K562 (cell line): Measurements from ENCODE around the gene SERPINB7. TPM values are rescaled to one million over a fixed set of nuclear protein-coding genes. Genes with fewer than 3 reads are reported as not detected.

Experiments
- ATAC-seq: fragments of 200-7000 bp; cut with Tn5 transposase; 3 replicates; pipeline ENCODE4 v1.9.1; 2020; ENCODE audit warnings: moderate library complexity
- Bru-seq: library from RNA; stranded (reverse); fragments of 400-500 nt; gene quantifications from one replicate; lab custom pipeline; 2021; lab: Mats Ljungman, UMichigan
- BruChase-seq, 2 experiments: library from RNA; stranded (reverse); fragments of 400-500 nt; gene quantifications; one replicate each; lab custom pipeline; 2021; lab: Mats Ljungman, UMichigan
- BruUV-seq: library from RNA; stranded (reverse); fragments of 400-500 nt; replicated peaks from 2 replicates; lab custom pipeline; 2021; lab: Mats Ljungman, UMichigan
- CTCF ChIA-PET: fragments of 300-600 bp; formaldehyde crosslinking; extraction: SDS; loops from one replicate; lab custom pipeline; 2021; ENCODE audit warnings: low intra/inter-chr PET ratio; lab: Yijun Ruan, JAX
- POLR2A ChIA-PET: fragments of 300-600, 350-650 bp; sonication (Branson Sonifier 250); formaldehyde crosslinking; extraction: SDS; loops from one replicate; lab custom pipeline; 2021; ENCODE audit warnings: antibody characterized with exemption, inconsistent platforms; lab: Yijun Ruan, JAX
- DNase-seq, 4 experiments: peaks; one replicate each; pipeline versions ENCODE4 v3.0.0 to v3.0.0-alpha.2; 2011 to 2018; ENCODE audit warnings: low spot score in 3 of 4, mixed read lengths in 3 of 4; ENCODE audit errors: extremely low read depth in 1 of 4
- FAIRE-seq: peaks from 2 replicates; lab custom pipeline; 2011; peaks lifted over from hg19 to GRCh38; lab: Jason Lieb, UNC
- H2AFZ ChIP-seq: 2 replicates; pipeline ENCODE4 v1.6.0; 2011; ENCODE audit warnings: low read depth, low read length, control low read depth, inconsistent platforms
- H3K27ac ChIP-seq: fragments of 200-600 bp; 3 replicates; pipeline ENCODE4 v1.8.0; 2011; ENCODE audit warnings: low read depth, mild to moderate bottlenecking, control low read depth, inconsistent platforms, low read length, moderate library complexity, mixed read lengths; ENCODE audit errors: extremely low read depth
- H3K27me3 ChIP-seq, 2 experiments: fragments of 300-600 bp in 1 of 2; 2 replicates in 1 of 2; 3 replicates in 1 of 2; pipeline versions ENCODE4 v1.6.0 to v1.8.0; 2011; ENCODE audit warnings: inconsistent platforms in 2 of 2, low read length in 2 of 2, mild to moderate bottlenecking in 1 of 2, mixed read lengths in 1 of 2, moderate library complexity in 1 of 2; ENCODE audit not compliant: control insufficient read depth in 2 of 2, insufficient read depth in 2 of 2
- H3K36me3 ChIP-seq: fragments of 300-600 bp; 3 replicates; pipeline ENCODE4 v1.8.0; 2011; ENCODE audit warnings: mild to moderate bottlenecking, low read length, inconsistent platforms; ENCODE audit not compliant: control insufficient read depth, insufficient read depth
- H3K4me1 ChIP-seq, 2 experiments: fragments of 200-600 bp in 1 of 2; replicated peaks in 1 of 2; 2 replicates in 1 of 2; 3 replicates in 1 of 2; pipeline versions ENCODE4 v1.5.1 to v1.8.0; 2011; ENCODE audit warnings: inconsistent platforms in 2 of 2, low read length in 2 of 2, mild to moderate bottlenecking in 1 of 2, mixed read lengths in 1 of 2, moderate library complexity in 1 of 2; ENCODE audit not compliant: control insufficient read depth in 2 of 2, insufficient read depth in 2 of 2
- H3K4me2 ChIP-seq: 2 replicates; pipeline ENCODE4 v1.6.1; 2011; ENCODE audit warnings: low read length, control low read depth, inconsistent platforms, mixed read lengths; ENCODE audit not compliant: insufficient read depth
- H3K4me3 ChIP-seq: fragments of 200-600 bp; sonication (generic), shearing (Covaris generic); 2 replicates; pipeline ENCODE4 v1.5.1; 2016; ENCODE audit warnings: control low read depth, inconsistent platforms
- H3K79me2 ChIP-seq: fragments of 200-600 bp; 3 replicates; pipeline ENCODE4 v1.8.0; 2011; ENCODE audit warnings: low read length, inconsistent platforms; ENCODE audit not compliant: control insufficient read depth, insufficient read depth
- H3K9ac ChIP-seq, 2 experiments: 2 replicates each; pipeline versions ENCODE4 v1.6.0 to v1.6.1; 2011; ENCODE audit warnings: low read depth in 2 of 2, low read length in 2 of 2, control low read depth in 1 of 2, inconsistent platforms in 1 of 2, mild to moderate bottlenecking in 1 of 2, mixed read lengths in 1 of 2; ENCODE audit not compliant: insufficient read depth in 1 of 2
- H3K9me1 ChIP-seq: one replicate; pipeline ENCODE4 v1.6.0; 2011; ENCODE audit warnings: inconsistent platforms, mild to moderate bottlenecking, low read length, moderate library complexity; ENCODE audit not compliant: control insufficient read depth, insufficient read depth
- H3K9me3 ChIP-seq: replicated peaks from 2 replicates; pipeline ENCODE4 v1.5.1; 2011; ENCODE audit warnings: low read depth, low read length, inconsistent platforms; ENCODE audit not compliant: control insufficient read depth, insufficient read depth
- H4K20me1 ChIP-seq: replicated peaks from 2 replicates; pipeline ENCODE4 v1.6.1; 2011; ENCODE audit warnings: low read length, inconsistent platforms, mixed read lengths; ENCODE audit not compliant: control insufficient read depth, insufficient read depth
- NR2C2 ChIP-seq, 2 experiments: fragments of 200-800 bp in 1 of 2; sonication (Bioruptor generic) in 1 of 2; sonication (generic) in 1 of 2; formaldehyde crosslinking in 1 of 2; IDR thresholded peaks; 2 replicates each; pipeline versions ENCODE4 v1.6.1 to v1.8.0; 2016 to 2022; ENCODE audit warnings: mild to moderate bottlenecking in 1 of 2, missing compliant biosample characterization in 1 of 2, missing genetic modification characterization in 1 of 2, missing genetic modification reagents in 1 of 2
- SRSF1 ChIP-seq: fragments of 200-400 bp; formaldehyde crosslinking; IDR thresholded peaks from 2 replicates; pipeline ENCODE4 v1.6.1; 2017; ENCODE audit warnings: mild to moderate bottlenecking, low read depth, low read length, moderate library complexity
- TAF15 ChIP-seq: fragments of 200-400 bp; formaldehyde crosslinking; IDR thresholded peaks from 2 replicates; pipeline ENCODE4 v1.6.1; 2017; ENCODE audit warnings: mild to moderate bottlenecking, low read depth, low read length, moderate library complexity
- TSC22D4 ChIP-seq: fragments of 450-650 bp; IDR thresholded peaks from 2 replicates; pipeline ENCODE4 v1.6.1; 2016; ENCODE audit warnings: missing genetic modification characterization, missing biosample characterization, control low read depth
- WGBS: fragments of 100-300 bp; shearing (Covaris generic); methylation state at CpG from one replicate; pipeline ENCODE4 v1.1.6; 2016; ENCODE audit warnings: low coverage, mixed read lengths; ENCODE audit not compliant: insufficient coverage; ENCODE audit errors: missing lambda C conversion rate; 5-methylcytosine and 5-hydroxymethylcytosine counted together
- in situ Hi-C: fragments of 300-500 bp; cut with MboI; formaldehyde crosslinking; loops from 4 replicates; pipeline ENCODE4 v1.15.0; 2018; ENCODE audit warnings: inconsistent platforms, mixed read lengths
- intact Hi-C: fragments of 100-400 bp; cut with micrococcal nuclease; formaldehyde crosslinking; loops from 2 replicates; pipeline ENCODE4 v1.14.2; 2022
- long read RNA-seq, 3 experiments: library from polyadenylated mRNA in 2 of 3; library from RNA in 1 of 3; unstranded in 2 of 3; stranded (forward) in 1 of 3; transcript quantifications; one replicate each; pipeline ENCODE4 v2.0.0, GENCODE V29; 2019 to 2022
- polyA minus RNA-seq, 3 experiments: library from RNA; depleted of rRNA, polyadenylated mRNA; stranded (reverse); fragments of >200 nt; gene quantifications; 2 replicates each; pipeline ENCODE4 v1.2.3, GENCODE V29; 2011
- polyA plus RNA-seq, 8 experiments: library from polyadenylated mRNA; depleted of rRNA in 4 of 8; stranded (reverse) in 5 of 8; unstranded in 3 of 8; fragments of >200 nt; fragmentation: Nextera tagmentation in 2 of 8; fragmentation: Illumina TruSeq in 1 of 8; extraction: Ambion mirVana in 2 of 8; extraction: Trizol in 1 of 8; gene quantifications; 2 replicates each; pipeline versions ENCODE4 v1.2.1 to v1.2.3, GENCODE V29; 2011 to 2014; ENCODE audit warnings: inconsistent platforms in 1 of 8, missing spikeins in 1 of 8
- total RNA-seq, 7 experiments: library from RNA; depleted of rRNA in 6 of 7; stranded (reverse); fragments of >200 nt in 6 of 7; fragmentation: Illumina TruSeq in 2 of 7; extraction: Trizol in 2 of 7; gene quantifications; 2 replicates each; pipeline versions ENCODE4 v1.2.1 to v1.2.3, GENCODE V29; 2011 to 2021; ENCODE audit warnings: low replicate concordance in 1 of 7
- TF ChIP-seq, protein P1 (sequence below): fragments of 450-650 bp; formaldehyde crosslinking; IDR thresholded peaks from 2 replicates; pipeline ENCODE4 v1.4.0; 2020; ENCODE audit warnings: mild to moderate bottlenecking, moderate library complexity

The SERPINB7 gene, protein sequence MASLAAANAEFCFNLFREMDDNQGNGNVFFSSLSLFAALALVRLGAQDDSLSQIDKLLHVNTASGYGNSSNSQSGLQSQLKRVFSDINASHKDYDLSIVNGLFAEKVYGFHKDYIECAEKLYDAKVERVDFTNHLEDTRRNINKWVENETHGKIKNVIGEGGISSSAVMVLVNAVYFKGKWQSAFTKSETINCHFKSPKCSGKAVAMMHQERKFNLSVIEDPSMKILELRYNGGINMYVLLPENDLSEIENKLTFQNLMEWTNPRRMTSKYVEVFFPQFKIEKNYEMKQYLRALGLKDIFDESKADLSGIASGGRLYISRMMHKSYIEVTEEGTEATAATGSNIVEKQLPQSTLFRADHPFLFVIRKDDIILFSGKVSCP
- not detected in 2 replicates for total RNA-seq (2011; cell fraction: chromatin; rRNA removed; ENCODE audit: low replicate concordance)
- total RNA-seq (2011; cell fraction: nucleolus; rRNA removed), result not detected in 2 replicates
- total RNA-seq (2011; cell fraction: nucleoplasm; rRNA removed), result not detected in 2 replicates
- total RNA-seq (2014; rRNA removed), result not detected in 2 replicates
- not detected in 2 replicates for total RNA-seq (2014; rRNA removed; fragmentation: Illumina TruSeq; extraction: Trizol)
- total RNA-seq (2015; rRNA removed; fragmentation: Illumina TruSeq; extraction: Trizol), result not detected in 2 replicates
- not detected in 2 replicates for total RNA-seq (2021)
- not detected in 2 replicates for polyA plus RNA-seq (2011; rRNA removed)
- polyA plus RNA-seq (2011; cell fraction: cytosol; rRNA removed), result not detected in 2 replicates
- not detected in 2 replicates for polyA plus RNA-seq (2011; cell fraction: nucleus; rRNA removed)
- polyA plus RNA-seq (2012), result not detected in 2 replicates
- not detected in 2 replicates for polyA plus RNA-seq (2014; fragmentation: Illumina TruSeq; extraction: Trizol)
- polyA plus RNA-seq (2014; fragmentation: Nextera tagmentation; extraction: Ambion mirVana), result not detected
- not detected in 2 replicates for polyA plus RNA-seq (2014; rRNA removed)
- polyA minus RNA-seq (2011; rRNA and poly(A)+ RNA removed), result not detected in 2 replicates
- not detected in 2 replicates for polyA minus RNA-seq (2011; cell fraction: cytosol; rRNA and poly(A)+ RNA removed)
- polyA minus RNA-seq (2011; cell fraction: nucleus; rRNA and poly(A)+ RNA removed), result not detected in 2 replicates
- Bru-seq, nascent RNA, result not detected
- percentile 4 among the genes with signal in this experiment for BruChase-seq, experiment 1, labeled RNA remaining after a 2-hour chase
- BruChase-seq, experiment 2, labeled RNA remaining after a 6-hour chase, result percentile 2 among the genes with signal in this experiment
- long read RNA-seq, experiment 1, result 0 reads
- long read RNA-seq, experiment 2, result 0 reads
- long read RNA-seq, experiment 3, result 0 reads

DNA sequence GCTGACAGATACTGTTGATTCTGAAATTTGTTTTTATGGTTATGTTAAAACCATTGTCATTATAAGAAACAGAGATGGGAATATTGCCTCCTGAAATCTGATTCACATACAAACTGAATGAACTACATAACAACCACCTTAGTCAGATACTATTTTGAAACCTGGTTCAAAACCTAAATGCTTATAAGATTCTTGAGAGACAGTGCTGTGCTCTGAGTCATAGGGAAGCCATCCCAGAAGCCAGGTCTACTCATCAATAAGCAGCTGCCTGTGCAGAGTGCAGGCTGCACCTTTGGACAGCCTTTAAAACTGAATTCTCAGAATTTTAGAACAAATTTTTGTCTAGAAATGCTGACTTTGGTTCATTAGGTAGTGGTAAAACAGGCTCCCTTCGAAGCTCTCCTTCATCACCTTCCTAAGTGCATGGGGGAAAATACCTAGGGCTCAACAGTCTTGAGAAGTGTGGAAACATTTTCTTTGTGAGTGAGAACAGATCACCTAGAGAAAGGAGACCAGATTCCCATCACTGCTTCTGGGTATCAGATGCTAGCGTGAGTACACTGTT lies at the start of gene SERPINB7:
TSS of gene SERPINB7 (plus strand) at position 253 of the 565 bp plus-strand sequence. CDS start 6,955 bp downstream, outside the sequence.
- CTCF ChIA-PET, result no interaction called here
- no peak within 1 kb of the TSS for H3K4me2 ChIP-seq
- ATAC-seq (no peak), FAIRE-seq (no peak), DNase-seq (no peak)
- intact Hi-C loops, result no loop called here
- H3K27ac ChIP-seq, result no peak within 1 kb of the TSS
- H3K4me1 ChIP-seq, result no peaks in the 10 kb centered on the region
- H3K9me1 ChIP-seq, result no peaks in the 10 kb centered on the region
- in situ Hi-C loops, result no loop called here
- 0% methylated on average over 2 of the region's 2 CpGs for WGBS
- H4K20me1 ChIP-seq, result no peaks in the 10 kb centered on the region
- H3K27me3 ChIP-seq, result no peaks in the 10 kb centered on the region
- no TSS peak for BruUV-seq
- POLR2A ChIA-PET, result no interaction called here
- H2AFZ ChIP-seq, result no peak within 1 kb of the TSS
- H3K9ac ChIP-seq, result no peak within 1 kb of the TSS
- no peaks in the 10 kb centered on the region for H3K79me2 ChIP-seq
- H3K9me3 ChIP-seq, result no peaks in the 10 kb centered on the region
- no peaks in the 10 kb centered on the region for H3K36me3 ChIP-seq
- H3K4me3 ChIP-seq, result no peak within 1 kb of the TSS
- TF ChIP-seq, protein P1, sequence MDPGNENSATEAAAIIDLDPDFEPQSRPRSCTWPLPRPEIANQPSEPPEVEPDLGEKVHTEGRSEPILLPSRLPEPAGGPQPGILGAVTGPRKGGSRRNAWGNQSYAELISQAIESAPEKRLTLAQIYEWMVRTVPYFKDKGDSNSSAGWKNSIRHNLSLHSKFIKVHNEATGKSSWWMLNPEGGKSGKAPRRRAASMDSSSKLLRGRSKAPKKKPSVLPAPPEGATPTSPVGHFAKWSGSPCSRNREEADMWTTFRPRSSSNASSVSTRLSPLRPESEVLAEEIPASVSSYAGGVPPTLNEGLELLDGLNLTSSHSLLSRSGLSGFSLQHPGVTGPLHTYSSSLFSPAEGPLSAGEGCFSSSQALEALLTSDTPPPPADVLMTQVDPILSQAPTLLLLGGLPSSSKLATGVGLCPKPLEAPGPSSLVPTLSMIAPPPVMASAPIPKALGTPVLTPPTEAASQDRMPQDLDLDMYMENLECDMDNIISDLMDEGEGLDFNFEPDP (CRISPR knock-in tag), result no peak
- no peak for TF ChIP-seq TAF15
- no peak for TF ChIP-seq SRSF1
- no peak for TF ChIP-seq NR2C2 (CRISPR knock-in tag; IDR thresholded peaks at IDR 0.05)
- no peak for TF ChIP-seq NR2C2 (tag; IDR thresholded peaks at IDR 0.05)
- TF ChIP-seq TSC22D4, result no peak
